ENCODE data around the gene RAPSN. TPM values are rescaled to one million over a fixed set of nuclear protein-coding genes. Genes with fewer than 3 reads are reported as not detected.

The RAPSN gene
- total RNA-seq, 4 donors from 2014 or later: 0.67 TPM; not detected in 3

- H3K4me3 ChIP-seq (replicated peaks in 1 of 3): no peak overlapping the region
- intact Hi-C loops (cut with DNase I): loop anchor here (10.0 kb wide), 1 partner anchor 84 kb away; the partner anchor contains the start of gene CELF1
- TF ChIP-seq, protein P1, sequence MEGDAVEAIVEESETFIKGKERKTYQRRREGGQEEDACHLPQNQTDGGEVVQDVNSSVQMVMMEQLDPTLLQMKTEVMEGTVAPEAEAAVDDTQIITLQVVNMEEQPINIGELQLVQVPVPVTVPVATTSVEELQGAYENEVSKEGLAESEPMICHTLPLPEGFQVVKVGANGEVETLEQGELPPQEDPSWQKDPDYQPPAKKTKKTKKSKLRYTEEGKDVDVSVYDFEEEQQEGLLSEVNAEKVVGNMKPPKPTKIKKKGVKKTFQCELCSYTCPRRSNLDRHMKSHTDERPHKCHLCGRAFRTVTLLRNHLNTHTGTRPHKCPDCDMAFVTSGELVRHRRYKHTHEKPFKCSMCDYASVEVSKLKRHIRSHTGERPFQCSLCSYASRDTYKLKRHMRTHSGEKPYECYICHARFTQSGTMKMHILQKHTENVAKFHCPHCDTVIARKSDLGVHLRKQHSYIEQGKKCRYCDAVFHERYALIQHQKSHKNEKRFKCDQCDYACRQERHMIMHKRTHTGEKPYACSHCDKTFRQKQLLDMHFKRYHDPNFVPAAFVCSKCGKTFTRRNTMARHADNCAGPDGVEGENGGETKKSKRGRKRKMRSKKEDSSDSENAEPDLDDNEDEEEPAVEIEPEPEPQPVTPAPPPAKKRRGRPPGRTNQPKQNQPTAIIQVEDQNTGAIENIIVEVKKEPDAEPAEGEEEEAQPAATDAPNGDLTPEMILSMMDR (IDR thresholded peaks at IDR 0.05): no peak
- no peak for TF ChIP-seq POLR2A (IDR thresholded peaks at IDR 0.05)
- 82 to 87% methylated on average over 3 to 4 of the region's 4 CpGs for WGBS, 2 donors
- no peaks in the 10 kb centered on the region for H3K9me3 ChIP-seq
- DNase-seq: no peak
- H3K4me1 ChIP-seq: peaks cover 30 to 34% of the 10 kb centered on the region in 2 donors
- H3K27me3 ChIP-seq: no peaks in the 10 kb centered on the region
- H3K36me3 ChIP-seq: peaks cover 46 to 49% of the 10 kb centered on the region in 2 donors
- no peak overlapping the region for H3K27ac ChIP-seq
Measured at GRCh38 chr11:47470671-47471070, 21.7 kb upstream of the RAPSN start.

DNA sequence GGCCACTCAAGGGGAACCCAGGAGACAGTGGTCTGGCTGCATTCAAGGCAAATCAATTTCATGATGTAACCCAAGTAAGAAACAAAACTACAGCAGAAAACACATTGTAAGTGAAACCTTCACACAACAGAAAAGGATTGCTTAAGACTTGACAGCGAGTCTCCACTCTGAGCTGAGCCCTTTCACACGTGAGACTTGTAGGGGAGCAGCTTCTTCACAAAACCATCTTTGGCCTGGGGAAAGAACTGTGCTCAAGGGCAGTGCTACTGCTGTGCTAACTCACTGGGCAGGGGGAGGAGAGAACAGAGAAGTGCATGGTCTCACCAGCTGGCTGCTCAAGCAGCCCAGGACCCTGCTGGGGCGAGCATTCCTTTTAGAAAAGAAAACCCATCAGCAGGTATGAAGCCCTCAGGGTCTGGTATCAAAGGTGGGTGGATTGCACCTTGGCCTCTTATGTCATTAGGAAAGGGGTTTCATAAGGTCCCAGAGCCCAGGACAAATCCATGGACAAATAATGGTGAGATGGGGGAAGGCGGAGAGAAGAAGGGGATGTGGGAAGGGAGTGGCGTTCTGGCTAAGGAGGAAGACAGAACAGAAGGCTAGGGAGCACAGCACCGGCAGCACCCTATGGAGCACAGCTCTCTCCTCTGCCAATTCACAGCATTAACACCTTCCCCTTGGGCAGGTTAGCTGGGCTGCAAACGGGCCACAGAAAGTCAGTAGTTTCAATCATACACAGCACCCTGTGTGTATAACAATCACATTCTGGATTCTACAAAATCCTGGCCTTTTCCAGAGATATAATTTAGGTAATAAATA lies 20.6 kb upstream of the RAPSN start:
- intact Hi-C loops (cut with DNase I): loop anchor here (10.0 kb wide), 1 partner anchor 85 kb away; the partner anchor contains the start of gene CELF1
- no peak for DNase-seq
- H3K36me3 ChIP-seq: peaks cover 35 to 39% of the 10 kb centered on the region in 2 donors
- H3K27ac ChIP-seq: peak overlapping the region in 1 of 3 donors; percentile 34
- peaks cover 30 to 39% of the 10 kb centered on the region in 2 donors for H3K4me1 ChIP-seq
- H3K27me3 ChIP-seq: no peaks in the 10 kb centered on the region
- TF ChIP-seq POLR2A (IDR thresholded peaks at IDR 0.05): no peak
- TF ChIP-seq, protein P1 (IDR thresholded peaks at IDR 0.05): no peak
- 88 to 91% methylated on average over 7 of the region's 7 CpGs for WGBS, 2 donors
- H3K4me3 ChIP-seq (replicated peaks in 1 of 3): no peak overlapping the region
- no peaks in the 10 kb centered on the region for H3K9me3 ChIP-seq

DNA sequence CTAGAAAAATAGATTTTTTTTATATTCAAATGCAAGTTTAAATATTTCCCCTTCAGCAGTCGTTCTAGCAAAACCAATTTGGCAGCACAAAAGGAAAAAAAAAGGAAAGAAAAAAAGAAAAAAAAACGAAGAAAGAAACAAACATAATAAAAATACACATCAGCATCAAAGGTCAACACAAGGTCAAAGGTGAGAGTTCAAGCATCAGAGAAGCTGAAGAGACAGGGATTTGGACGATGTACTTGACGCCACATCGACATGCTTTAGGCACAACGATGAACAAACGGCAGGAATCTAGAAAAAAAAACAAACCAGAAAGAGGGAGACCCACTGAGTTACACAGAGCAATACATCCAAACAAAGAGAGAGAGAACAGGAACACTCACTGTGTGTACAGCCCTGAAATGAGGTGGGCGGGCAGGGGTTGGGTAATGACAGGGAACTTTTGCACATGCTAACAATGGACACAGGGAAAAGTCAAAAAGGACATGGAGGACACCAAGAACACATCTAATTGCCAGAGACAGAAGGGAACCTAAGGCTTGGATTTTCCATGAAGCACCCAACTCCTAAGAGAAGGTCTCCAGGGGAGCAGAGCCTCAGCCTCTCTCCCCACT lies 19.8 kb upstream of the RAPSN start:
- peaks cover 30 to 39% of the 10 kb centered on the region in 2 donors for H3K4me1 ChIP-seq
- H3K36me3 ChIP-seq: peaks cover 28 to 32% of the 10 kb centered on the region in 2 donors
- no peak overlapping the region for H3K4me3 ChIP-seq (replicated peaks in 1 of 3)
- DNase-seq: peak; percentile 27 to 28
- H3K9me3 ChIP-seq: no peaks in the 10 kb centered on the region
- intact Hi-C loops (cut with DNase I): no loop called here
- TF ChIP-seq, protein P1 (IDR thresholded peaks at IDR 0.05): no peak
- no peak for TF ChIP-seq POLR2A (IDR thresholded peaks at IDR 0.05)
- no peaks in the 10 kb centered on the region for H3K27me3 ChIP-seq
- WGBS, 2 donors: 48 to 53% methylated on average over 8 of the region's 8 CpGs
- peak overlapping the region in 1 of 3 donors; percentile 31 for H3K27ac ChIP-seq

DNA sequence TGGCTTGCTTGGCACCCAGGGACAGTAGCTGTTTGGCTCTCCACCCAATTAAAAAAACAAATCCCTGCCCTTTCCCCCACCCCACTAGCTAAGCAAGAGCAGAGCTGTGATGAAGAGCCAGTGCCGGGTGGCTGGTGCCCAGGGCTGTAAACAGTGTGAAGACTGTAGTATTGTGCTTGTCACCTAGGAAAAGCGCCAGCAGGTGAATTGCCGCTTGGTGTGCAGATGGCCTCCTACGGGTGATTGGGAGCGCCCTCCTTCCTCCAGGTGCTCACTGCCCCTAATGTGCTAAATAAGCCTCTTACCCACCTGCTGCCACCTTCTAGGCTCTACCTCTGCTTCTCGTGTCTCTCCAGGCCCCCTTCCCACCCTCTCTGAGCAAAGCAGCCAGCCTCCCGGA lies 18.4 kb upstream of the RAPSN start:
- peaks cover 30 to 39% of the 10 kb centered on the region in 2 donors for H3K4me1 ChIP-seq
- no peak overlapping the region for H3K4me3 ChIP-seq (replicated peaks in 1 of 3)
- 62 to 71% methylated on average over 7 of the region's 7 CpGs for WGBS, 2 donors
- peak overlapping the region; percentile 13 to 64 (median 56) for H3K27ac ChIP-seq
- TF ChIP-seq, protein P1 (IDR thresholded peaks at IDR 0.05): no peak
- H3K36me3 ChIP-seq: peaks cover 18 to 20% of the 10 kb centered on the region in 2 donors
- peak; percentile 34 to 57 for DNase-seq
- H3K9me3 ChIP-seq: no peaks in the 10 kb centered on the region
- intact Hi-C loops (cut with DNase I): no loop called here
- no peaks in the 10 kb centered on the region for H3K27me3 ChIP-seq
